Kidney glomerular epithelial cell (primary cell): ENCODE results near the gene WNT9A.
"Not testable (repeated sequence)": the region's sequence is repeated elsewhere in the genome, so short reads cannot be mapped to it uniquely, and the experiment has no call there.

Experiments
- DNase-seq: peaks from one replicate; lab custom pipeline; 2025; lab: John Stamatoyannopoulos, UW

Gene WNT9A

DNA sequence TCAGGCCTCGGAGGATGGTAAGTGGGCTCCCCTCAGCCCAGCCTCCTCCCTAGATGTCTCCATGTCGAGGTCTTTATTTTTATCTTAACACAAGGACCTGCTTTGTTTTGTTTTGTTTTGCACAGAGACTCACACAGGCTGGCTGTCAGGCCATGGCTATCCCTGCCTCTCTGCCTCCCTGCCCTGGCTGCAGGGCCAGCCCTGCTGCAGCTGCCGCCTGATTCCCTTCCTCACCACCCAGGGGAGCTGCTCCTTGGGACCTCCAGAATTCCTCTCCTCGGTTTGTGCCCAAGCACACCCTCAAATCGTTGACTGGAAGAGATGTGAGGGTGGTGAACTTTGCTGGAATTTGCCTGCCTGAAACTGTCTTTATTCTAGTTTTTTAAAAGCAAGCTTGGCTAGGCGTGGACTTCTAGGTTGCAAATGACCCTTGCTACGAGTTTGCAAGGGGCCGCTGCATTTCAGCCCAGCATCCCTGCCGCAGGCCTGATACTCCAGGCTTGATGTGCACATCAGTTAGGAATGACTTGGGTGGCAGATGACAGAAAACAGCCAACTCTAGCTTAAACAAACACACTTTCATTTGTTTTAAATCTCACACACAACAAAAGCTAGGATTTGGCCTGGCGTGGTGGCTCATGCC, 37.1 kb downstream of the WNT9A start:
- DNase-seq = no peak

DNA sequence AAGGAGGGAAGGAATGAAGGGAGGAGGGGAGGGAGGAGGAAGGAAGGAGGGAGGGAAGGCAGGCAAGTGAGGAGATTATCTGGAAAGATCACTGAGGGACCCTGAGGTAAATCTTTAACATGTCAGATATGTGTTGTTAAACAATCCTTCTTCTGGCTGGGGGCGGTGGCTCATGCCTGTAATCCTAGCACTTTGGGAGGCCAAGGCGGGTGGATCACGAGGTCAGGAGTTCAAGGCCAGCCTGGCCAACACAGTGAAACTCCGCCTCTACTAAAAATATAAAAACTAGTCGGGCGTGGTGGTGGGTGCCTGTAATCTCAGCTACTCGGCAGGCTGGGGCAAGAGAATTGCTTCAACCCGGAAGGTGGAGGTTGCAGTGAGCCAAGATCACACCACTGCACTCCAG, 37.8 kb downstream of the WNT9A start:
- DNase-seq = not testable (repeated sequence)

DNA sequence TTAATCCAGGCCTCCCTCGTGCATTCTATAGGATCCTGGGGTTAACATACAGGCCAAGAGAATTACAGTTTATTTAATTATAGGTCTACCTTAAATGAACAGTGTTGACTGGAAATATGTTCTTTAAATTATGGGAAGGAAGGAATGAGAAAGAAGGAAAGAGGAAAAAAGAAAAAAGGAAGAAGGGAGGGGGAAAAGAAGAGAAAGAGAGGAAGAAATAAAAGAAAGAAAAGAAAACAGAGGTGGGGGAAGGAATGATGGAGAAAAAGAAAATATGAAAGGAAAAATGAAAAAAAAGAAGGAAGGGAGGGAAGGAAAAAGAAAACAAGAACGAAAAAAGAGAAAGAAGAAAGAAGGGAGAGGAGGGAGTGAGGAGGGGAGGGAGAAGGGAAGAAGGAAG, 38.5 kb downstream of the WNT9A start:
- DNase-seq = no peak

DNA sequence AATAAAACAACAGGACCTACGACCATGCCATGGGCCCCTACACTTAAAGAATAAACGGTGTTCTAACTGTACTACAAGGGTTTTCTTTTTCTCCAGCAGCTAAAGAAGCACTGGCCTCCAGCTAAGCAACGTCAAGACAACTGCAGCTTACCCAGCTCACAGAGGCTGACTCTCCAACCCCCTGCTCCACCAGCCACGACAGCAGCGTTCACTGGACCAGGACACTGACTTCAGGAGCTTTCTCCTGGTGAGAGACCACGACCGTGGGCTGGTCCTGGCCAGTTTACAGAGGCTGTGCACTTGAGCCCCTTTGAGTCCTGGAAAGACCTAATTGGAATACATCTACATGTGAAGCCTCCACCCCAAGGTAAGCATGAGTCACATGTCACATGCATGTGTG, 39.4 kb downstream of the WNT9A start:
- no peak for DNase-seq

DNA sequence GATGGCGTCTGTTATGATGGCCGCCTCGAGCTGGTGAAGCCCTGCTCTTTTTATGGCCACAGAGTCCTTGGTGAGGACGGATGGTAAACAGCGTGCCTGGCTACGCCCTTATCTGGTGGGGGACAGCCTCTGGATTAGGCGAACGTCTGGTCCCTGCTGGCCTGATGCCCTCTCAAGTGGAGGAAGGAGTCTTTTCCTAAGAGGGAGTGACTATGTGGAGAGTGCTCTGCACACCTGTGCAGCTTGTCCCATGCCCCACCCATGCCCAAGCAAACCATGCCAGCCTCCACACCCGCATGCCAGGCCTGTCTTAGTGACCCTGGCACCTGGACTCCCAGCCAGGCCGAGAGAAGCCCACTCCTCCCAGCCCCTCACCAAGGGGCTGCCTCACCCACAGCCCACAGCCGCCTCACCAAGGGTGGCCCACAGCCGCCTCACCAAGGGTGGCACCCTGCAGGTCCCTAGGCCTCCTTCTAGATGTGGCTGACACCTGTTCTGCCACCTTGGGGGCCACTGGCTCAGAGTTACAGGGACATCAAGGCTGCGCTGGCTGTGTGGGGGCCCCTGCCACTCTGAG, 40.2 kb downstream of the WNT9A start:
- DNase-seq = no peak

DNA sequence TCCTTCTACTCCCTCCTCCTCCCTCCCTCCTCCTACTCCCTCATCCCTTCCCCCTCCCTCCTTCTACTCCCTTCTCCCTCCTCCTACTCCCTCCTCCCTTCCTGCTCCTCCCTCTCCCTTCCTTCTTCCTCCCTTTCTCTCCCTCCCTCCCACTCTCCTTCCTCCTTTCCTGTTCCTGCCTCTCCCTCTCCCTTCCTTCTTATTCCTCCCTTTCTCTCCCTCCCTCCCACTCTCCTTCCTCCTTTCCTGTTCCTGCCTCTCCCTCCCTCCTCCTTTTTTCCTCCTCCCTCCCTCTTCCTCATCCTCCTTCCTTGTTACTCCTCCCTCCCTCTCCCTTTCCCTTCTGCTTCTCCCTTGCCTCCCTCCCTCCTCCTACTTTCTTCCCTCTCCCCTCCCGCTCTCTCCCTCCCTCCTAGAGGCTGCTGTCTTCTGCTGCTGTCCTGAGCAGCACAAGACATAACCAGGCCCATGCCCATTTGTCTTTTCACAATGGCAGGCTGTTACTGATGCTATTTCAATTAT, 41.1 kb downstream of the WNT9A start:
- no peak for DNase-seq

DNA sequence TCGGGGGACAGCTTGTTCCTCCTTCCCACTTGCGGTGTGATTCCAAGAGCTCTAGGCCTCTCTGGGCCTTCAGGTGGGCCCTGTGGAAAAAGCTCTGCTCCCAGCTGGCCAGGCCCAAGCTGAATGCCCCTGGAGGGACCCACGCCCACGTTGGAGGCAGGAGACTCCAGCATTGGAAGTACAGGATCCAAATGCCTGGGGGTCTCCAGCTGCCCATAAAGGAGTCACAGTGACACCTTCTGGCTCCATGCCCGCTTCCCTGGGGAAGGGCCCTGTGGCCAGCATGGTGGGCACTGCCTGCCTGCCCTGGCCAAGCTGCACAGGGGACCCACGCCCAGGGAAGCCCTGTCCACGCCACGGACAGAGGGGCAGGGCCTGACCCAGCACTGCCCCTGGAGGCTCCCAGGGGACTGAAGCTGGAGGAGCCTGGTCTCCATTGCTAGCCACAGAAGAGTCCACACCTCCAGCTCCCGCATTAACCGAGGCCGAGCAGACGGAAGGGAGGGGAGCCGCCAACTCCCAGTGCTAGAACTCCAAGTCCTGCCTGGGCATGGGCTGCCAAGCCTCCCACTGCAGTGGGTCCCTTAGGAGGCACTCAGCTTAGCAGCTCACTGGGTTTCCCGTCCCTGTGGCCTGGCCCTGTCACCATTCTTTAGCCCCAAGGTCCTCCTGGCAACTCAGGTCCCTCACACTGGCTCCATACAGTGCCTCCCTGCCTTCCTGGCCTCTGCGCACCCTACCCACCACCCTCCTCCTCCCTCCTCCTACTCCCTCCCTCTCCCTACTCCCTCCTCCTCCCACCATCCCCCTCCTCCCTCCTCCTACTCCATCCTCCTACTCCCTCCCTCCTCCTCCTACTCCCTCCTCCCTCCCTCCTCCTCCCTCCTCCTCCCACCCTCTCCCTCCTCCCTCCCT, 41.9 kb downstream of the WNT9A start:
- no peak for DNase-seq

DNA sequence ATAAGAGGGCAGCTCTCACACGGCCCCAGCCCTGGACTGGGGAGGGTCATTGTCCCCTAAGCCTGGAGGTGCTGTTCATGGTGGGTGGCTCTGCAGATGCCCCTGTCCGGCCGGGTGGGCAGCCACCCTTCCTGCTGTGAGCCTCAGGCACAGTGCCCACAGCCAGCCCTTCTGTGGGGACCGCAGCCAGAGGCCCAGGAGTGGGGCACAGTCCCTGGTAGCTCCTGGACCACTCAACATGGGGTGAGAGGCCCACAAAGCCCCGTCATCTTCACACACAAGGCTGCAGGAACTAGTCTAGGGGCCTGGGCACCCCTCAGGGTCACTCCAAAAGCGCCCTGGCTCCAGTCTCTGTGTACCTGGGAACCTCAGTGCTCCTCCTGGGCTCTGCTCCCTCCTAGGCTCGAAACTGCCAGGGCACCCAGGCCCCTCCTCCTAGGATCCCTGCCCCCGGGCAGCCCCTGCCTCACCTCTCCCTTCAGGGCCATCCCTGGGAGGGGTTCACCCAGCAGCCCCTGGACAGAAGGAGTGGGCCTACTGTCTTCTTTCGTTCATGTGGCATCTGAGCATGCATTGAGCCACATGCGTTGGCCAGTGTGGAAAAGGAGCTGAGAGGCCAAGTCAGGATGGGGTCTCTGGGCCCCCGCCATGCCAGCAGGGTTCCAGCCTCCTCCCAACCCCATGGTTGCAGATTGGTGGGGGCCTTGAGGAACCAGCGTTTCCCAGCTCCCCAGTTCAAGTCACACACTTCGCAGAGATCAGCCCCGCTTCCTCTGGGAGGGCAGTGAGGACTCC, 43.0 kb downstream of the WNT9A start:
- DNase-seq = no peak

DNA sequence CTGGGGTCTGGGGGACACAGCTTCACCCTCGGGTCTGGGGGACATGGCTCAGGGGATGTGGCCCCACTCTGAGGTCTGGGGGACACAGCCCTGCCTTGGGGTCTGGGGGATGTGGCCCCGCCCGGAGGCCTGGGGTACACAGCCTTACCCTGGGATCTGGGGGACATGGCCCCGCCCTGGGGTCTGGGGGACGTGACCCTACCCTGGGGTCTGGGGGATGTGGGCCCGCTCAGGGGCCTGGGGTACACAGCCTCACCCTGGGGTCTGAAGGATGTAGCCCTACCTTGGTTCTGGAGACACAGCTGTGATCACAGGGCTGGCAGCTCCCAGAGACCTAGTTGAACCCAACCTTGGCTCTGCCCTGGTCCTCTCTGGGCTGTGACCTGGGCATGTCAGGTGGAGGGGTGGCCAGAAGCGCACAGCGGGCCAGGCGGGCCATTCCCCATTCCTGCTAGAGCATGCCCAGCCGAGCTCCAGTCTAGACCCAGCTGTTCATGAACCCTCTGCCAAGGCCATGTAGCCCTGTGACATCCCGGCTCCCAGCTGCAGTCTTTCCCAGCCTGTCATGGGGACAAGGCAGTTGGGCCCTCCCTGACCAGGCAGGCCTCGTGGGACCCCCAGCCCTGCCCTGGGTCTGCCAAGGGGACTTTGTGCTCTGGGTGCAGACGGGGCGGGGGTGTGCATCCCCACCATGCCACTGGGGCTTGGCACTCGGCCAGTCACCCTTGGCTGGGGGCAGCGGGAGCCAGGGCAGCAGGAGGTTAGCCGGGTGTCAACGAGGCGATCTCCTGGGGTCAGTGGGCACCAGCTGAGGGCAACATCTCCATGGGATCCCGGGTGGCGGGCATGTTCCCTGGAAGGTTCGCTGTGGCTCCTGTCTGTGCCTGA, 43.9 kb downstream of the WNT9A start:
- DNase-seq = no peak

DNA sequence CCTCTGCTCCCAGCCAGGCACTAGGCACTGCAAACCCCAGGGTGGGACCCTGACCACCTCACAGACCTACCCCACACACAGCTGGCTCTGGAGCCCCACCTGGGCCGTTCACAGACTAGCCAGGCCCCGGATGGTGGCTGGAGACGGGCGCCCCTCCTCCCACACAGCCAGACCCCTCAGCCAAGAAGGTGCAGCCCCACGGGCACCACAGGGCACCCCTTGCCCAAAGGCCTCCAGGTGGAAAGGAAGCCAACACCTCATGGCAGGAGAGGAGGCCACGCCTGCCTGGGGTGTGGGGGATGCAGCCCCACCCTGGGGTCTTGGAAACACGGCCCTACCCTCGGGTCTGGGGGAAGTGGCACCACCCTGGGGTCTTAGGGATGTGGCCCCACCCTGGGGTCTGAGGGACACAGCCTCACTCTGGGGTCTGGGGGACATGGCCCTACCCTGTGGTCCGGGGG, 44.6 kb downstream of the WNT9A start:
- DNase-seq = no peak

DNA sequence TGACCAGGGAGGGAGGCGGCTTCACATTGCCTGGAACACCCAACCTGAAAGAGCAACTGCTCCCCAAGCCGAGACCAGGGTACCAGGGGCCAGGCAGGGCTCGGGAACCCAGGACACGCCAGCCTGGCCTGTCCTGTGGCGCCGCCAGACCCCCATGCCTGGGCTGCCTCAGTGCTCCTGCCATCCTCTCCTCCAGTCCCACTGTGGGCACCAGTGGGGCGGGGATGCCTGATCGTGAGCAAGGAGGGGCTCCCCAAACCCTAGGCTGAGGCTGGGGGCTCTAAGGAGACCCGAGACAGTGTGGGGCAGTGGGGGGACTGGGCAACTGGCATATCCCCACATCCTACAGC, 45.1 kb downstream of the WNT9A start:
- no peak for DNase-seq

DNA sequence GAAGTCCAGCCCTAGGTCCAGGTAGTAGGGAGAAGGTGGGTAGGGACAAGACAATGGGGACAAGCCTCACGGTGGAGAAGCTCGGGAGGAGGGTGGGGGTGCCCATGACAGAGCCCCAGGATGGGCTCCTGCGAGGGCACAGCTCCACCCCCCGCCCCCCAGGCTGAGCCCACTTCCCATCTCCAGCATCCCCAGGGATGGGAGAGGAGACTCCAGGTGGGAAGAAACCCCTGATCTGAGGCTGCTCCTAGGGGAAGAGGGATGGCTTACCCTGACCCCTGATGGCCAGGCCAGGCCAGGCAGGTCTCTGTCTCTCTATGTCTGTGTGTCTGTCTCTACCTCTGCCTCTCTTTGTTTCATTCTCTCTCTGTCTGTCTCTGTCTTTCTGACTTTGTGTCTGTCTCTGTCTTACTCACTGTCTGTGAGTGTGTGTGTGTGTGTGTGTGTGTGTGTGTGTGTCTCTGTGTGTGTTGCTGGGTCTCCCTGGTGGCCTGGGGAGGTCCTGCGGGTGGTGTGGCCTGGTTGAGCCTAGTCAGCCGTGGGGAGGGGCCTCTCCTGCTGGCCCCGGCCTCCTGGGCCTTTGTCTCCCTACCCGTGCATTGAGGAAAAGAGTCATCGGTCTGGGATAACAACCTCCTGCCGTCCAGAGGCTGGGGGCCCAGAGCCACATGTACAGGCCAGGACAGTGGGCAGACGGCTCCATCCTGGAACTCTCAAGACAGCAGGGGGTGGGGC, 45.7 kb downstream of the WNT9A start:
- DNase-seq = peak; percentile 8

DNA sequence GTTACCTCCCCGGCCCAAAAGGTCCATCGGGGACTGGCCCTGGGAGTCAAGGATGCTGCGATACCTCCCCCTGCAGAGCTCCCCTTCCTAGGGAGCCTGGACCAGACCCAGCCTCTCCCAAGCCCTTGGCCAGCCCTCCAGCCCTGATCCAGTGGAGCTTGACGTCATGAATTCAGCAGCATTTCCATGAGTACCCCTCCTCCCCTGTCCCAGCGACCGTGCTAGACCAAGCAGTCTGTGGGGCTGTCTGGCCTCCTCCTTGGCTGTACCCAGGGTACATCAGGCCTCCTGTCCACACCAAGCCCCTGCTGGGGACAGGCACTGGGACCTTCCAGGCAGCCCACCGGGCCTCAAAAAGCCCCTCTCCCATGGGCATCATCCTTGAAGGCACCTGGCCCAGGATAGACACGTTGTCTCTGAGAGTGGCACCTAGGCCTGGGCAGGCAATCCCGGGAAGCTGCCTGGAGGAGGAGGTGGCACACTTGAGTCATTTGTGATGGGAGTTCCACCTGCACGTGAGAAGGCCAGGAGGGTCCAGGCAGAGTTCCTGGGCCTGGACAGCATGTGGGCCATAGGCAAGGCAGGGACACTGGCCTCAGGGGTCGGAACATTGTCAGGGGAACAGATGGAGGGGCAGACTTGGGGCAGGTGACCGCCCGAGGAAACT, 46.4 kb downstream of the WNT9A start:
- DNase-seq = no peak

DNA sequence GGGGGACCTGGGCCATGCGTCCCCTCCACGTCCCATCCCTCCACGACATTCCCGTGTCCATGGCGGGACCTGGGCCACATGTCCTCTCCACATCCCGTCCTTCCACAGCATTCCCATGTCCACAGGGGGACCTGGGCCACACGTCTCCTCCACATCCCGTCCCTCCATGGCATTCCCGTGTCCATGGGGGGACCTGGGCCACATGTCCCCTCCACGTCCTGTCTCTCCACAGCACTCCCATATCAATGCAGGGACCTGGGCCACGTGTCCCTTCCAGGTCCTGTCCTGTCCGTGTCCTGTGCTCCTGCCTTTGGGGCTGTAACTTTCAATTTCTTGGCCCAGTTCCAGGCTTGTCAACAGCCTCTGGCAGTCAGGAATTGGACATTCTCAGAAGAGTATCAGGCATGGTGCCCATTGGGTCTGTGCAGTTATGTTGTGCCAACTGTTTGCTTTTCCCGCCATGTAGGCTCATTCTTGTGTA, 47.1 kb downstream of the WNT9A start:
- no peak for DNase-seq

DNA sequence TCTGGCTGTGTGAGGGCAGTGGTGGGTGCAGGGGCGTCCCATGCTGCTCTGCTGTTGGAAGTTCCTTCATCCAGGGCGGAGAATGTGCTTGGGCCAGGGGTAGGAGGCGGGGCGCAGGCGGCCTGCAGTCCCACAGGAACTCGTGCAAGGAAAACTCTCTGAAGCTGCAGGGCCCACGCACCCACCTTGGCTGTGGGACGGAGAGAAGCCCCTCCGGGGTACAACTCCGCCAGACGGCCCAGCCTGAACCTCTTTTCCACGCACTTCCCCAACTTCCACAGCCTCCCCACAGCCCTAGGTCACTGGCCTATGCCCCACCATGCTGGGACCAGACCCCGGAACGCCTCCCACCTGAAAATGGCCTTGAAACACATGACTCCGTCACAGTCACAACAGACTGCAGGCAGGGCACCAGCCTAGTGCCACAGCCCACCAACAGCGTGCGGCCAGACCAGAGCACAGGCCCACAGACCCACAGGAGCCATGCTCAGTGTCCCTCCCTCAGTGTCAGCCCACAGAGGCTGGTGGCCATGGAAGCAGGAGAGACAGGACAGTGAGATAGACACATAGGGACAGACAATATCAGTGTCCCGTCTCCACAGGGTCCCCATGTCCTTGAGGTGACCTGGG, 47.8 kb downstream of the WNT9A start:
- DNase-seq = no peak

DNA sequence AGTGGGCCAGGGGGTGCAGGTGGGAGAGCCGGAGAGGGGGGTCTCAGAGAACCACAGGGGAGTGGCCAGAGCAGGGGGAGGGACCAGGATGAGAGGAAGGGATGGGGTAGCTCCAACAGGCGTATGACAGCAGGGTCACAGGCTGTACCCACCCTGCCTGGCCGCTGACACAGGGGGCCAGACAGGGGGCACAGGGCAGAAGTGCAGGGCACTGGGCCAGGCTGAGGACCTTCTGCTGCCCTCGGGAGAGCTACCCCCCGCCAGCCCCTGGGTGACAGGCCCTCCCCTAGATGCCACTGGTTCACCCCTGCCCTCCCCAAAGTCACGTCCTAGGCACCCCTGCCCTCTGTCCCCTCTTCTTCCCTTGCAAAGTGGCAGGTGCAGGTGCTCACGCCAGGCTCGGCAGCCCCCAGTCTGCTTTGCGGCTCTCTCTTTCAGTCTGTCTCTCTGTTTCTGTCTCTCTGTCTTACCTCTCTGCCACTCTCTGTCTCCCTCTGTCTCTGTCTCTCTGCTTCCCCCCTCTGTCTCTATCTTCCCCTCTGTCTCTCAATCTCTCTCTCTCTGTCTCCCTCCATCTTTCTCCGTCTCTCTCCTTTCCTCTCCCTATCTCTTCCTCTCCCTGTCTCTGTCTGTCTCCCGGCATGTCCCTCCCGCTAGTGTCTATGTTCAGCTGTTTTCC, 48.5 kb downstream of the WNT9A start:
- no peak for DNase-seq

DNA sequence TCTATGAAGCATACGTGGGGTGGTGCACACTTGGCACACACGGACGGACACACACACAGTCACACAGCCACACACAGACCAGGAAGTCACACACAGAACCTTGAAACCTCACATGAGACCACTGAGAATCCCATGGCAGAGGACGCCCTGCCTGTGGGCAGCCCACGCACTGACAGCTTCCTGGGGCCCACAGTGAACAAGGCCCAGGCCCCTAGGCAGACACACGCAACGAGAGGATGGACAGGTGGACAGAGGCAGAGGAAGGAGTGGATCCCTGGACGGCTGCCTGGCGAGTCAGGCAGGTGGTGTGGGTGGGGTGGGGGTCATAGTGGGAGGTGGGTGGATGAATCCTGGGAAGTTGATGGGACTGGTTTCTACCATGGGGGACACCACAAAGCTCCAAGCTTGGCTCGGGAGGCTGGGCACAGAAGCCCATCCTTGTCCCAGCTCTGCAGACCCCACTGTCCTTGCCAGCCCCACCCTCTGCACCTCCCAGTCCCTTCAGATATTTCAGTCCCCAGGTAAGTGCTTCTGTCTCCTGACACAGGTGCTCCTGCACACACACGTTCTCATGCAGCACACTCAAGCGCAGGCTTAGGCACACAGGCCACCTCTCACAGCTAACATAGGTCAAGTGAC, 49.1 kb downstream of the WNT9A start:
- no peak for DNase-seq
